ENCODE measurements around the gene LAMA3. TPM values are rescaled to one million over a fixed set of nuclear protein-coding genes. Genes with fewer than 3 reads are reported as not detected.
A peak's percentile ranks its signal among the peaks of the same experiment; 100 is the strongest.

Gene LAMA3
- total and polyA plus RNA-seq, 12 donors, result 0.89 to 5.3 (median 3.3) TPM

DNA sequence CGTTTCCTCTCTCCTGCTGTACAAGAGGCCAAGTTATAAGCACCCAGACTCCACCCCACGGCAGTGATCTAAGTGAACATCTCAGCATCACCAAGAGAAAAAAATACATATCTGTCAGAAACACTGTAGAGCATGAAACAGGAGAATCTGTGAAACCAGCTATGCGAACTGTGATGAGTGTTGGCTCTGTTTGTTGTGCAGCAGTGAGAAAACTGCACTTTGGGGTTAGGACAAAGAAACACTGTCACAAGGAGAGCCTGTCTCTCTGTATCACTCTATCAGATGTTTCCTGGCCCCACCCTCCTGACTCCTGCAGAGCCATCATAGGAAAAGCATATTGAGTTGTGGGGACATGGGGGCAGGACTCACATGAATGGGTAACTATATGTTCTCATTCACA is 87.1 kb downstream of the LAMA3 start:
- no peak overlapping the region for H3K4me3 ChIP-seq
- ATAC-seq, result no peak
- TF ChIP-seq, protein P1, sequence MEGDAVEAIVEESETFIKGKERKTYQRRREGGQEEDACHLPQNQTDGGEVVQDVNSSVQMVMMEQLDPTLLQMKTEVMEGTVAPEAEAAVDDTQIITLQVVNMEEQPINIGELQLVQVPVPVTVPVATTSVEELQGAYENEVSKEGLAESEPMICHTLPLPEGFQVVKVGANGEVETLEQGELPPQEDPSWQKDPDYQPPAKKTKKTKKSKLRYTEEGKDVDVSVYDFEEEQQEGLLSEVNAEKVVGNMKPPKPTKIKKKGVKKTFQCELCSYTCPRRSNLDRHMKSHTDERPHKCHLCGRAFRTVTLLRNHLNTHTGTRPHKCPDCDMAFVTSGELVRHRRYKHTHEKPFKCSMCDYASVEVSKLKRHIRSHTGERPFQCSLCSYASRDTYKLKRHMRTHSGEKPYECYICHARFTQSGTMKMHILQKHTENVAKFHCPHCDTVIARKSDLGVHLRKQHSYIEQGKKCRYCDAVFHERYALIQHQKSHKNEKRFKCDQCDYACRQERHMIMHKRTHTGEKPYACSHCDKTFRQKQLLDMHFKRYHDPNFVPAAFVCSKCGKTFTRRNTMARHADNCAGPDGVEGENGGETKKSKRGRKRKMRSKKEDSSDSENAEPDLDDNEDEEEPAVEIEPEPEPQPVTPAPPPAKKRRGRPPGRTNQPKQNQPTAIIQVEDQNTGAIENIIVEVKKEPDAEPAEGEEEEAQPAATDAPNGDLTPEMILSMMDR (IDR thresholded peaks at IDR 0.05), result no peak
- peaks cover 0 to 10% (median 5%) of the 10 kb centered on the region in 9 donors for H3K4me1 ChIP-seq
- 59 to 63% methylated on average over 3 of the region's 3 CpGs for WGBS, 2 donors
- no peaks in the 10 kb centered on the region for H3K27me3 ChIP-seq
- no peak for DNase-seq
- no peaks in the 10 kb centered on the region for H3K9me3 ChIP-seq
- peaks cover 0 to 12% (median 0%) of the 10 kb centered on the region in 9 donors for H3K36me3 ChIP-seq
- intact Hi-C loops (cut with DNase I), result no loop called here
- no peak overlapping the region for H3K27ac ChIP-seq

DNA sequence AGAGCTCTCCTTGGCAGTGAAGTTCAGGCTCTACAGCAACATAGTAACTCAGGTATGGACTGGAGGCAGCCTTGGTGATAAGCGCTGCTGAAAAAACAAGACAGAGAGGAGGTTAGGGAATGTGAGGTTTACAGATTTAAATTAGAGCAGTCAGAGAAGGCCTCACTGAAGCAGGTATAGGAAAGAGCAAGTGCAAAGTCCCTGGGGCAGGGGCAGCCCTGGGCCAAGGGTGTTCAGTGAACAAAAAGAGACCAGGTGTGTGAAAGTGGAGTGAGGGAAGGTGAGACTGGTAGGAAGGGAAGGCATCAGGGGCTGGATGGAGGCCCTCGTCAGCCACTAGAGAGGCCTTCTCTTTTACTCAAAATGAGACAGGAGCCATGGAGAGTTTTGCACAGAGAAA is 89.6 kb downstream of the LAMA3 start:
- WGBS, 2 donors, result 96 to 99% methylated on average over 2 of the region's 2 CpGs
- Histone ChIP-seq H3K9me3 (no peaks in the 10 kb centered on the region), H3K27me3 (no peaks in the 10 kb centered on the region), H3K4me1 (peaks cover 0 to 10% (median 5%) of the 10 kb centered on the region in 9 donors), H3K27ac (no peak overlapping the region), H3K4me3 (no peak overlapping the region), H3K36me3 (peaks cover 0 to 2% (median 0%) of the 10 kb centered on the region in 9 donors)
- no peak for DNase-seq
- ATAC-seq, result no peak
- intact Hi-C loops (cut with DNase I), result no loop called here
- TF ChIP-seq, protein P1 (IDR thresholded peaks at IDR 0.05), result no peak

DNA sequence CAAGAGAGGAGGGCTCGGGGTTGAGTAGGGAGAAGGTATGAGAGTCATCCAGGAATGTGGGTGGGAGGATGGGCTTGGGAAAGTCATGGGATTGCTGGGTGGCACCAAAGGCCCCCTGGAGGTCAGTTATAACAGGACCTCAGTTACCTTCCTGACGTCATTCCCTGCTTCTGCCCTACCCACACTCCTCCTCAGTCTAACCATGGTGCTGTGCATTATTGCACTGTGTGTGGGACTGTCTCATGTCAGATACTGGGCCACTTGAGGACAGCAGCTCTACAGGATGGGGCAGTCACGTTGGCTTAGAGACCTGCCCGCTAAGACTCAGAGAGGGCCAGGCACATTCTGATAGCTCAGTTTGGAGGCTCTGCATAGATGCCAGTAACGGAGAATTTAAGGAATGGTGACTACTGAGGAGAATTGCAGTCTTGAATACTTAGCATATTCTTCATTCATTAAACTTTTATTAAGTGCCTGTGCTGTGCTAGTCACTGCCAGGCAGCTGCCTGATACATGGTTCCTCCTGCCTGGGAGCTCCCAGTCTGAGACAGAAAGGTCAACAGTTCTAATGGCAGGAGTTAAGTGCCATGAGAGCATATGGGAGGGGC is 90.5 kb downstream of the LAMA3 start:
- H3K27me3 ChIP-seq, result no peaks in the 10 kb centered on the region
- DNase-seq, result no peak
- WGBS, 2 donors, result 54 to 57% methylated on average over 5 of the region's 5 CpGs
- H3K27ac ChIP-seq, result no peak overlapping the region
- TF ChIP-seq, protein P1 (IDR thresholded peaks at IDR 0.05), result no peak
- H3K9me3 ChIP-seq, result no peaks in the 10 kb centered on the region
- no peak overlapping the region for H3K4me3 ChIP-seq
- peaks cover 0 to 2% (median 0%) of the 10 kb centered on the region in 9 donors for H3K36me3 ChIP-seq
- intact Hi-C loops (cut with DNase I), result no loop called here
- ATAC-seq, result peak in 5 of 8 donors; percentile 25 to 68 (median 47)
- peaks cover 0 to 16% (median 5%) of the 10 kb centered on the region in 9 donors for H3K4me1 ChIP-seq

DNA sequence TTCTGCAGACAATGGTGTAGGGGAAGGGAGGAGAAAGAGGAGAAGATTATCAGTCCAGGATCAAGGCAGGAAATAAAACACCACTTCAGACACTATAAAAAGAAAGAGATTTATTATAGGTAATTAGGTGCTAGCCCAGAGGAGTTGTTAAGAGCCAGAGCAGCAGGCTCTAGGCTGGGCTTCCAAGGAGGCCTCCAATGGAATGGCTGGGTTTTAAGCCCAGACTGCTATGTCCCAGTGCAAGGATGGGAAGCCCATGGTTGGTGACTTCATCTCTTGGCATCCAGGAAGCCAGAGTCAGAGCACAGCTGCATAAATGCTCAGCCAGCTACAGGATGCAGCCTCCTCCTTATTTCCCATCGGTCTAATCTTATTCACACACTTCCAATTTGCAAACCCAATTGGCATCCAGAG is 95.6 kb downstream of the LAMA3 start:
- peak in 7 of 8 donors; percentile 47 to 87 (median 67) for ATAC-seq

More for the DNA sequence above, 95.6 kb downstream of the LAMA3 start:
- peaks cover 0 to 20% (median 0%) of the 10 kb centered on the region in 11 donors for H3K9me3 ChIP-seq
- H3K27me3 ChIP-seq, result no peaks in the 10 kb centered on the region
- H3K27ac ChIP-seq, result no peak overlapping the region
- intact Hi-C loops (cut with DNase I), result no loop called here
- H3K4me1 ChIP-seq, result peaks cover 0 to 14% (median 2%) of the 10 kb centered on the region in 9 donors
- no peak overlapping the region for H3K4me3 ChIP-seq
- TF ChIP-seq, protein P1 (IDR thresholded peaks at IDR 0.05), result no peak
- DNase-seq, result peak in 1 of 2 donors; percentile 39
- H3K36me3 ChIP-seq, result peaks cover 0 to 22% (median 0%) of the 10 kb centered on the region in 9 donors
- WGBS, 2 donors, result 32 to 59% methylated on average over 1 of the region's 1 CpG

Measured in heart right ventricle (tissue), 16 donors.